Epithelial cell of esophagus (primary cell): ENCODE measurements around the gene RNF43.

ENCODE experiments used
- DNase-seq: peaks from one replicate; pipeline ENCODE4 v3.0.0; 2010; ENCODE audit warnings: low read depth
- H3K4me3 ChIP-seq: 2 replicates; pipeline ENCODE4 v1.5.1; 2011; ENCODE audit warnings: mild to moderate bottlenecking, low read length, control low read depth
- CTCF ChIP-seq: IDR thresholded peaks from 2 replicates; pipeline ENCODE4 v1.5.1; 2011; ENCODE audit warnings: low read depth, mild to moderate bottlenecking, low read length, control low read depth, inconsistent platforms; ENCODE audit not compliant: insufficient read depth; ENCODE audit errors: missing control alignments

The RNF43 gene

GRCh38 chr17:58377661-58378060 lies 39.7 kb downstream of the RNF43 start:
- TF ChIP-seq CTCF: no peak
- no peak overlapping the region for H3K4me3 ChIP-seq

GRCh38 chr17:58377093-58377601 lies 40.2 kb downstream of the RNF43 start:
- H3K4me3 ChIP-seq: no peak overlapping the region
- TF ChIP-seq CTCF: no peak
- peak; percentile 97 for DNase-seq

More at GRCh38 chr17:58377661-58378060, 39.7 kb downstream of the RNF43 start:
- DNase-seq: no peak

- H3K4me3 ChIP-seq: no peak overlapping the region
- no peak for TF ChIP-seq CTCF
- no peak for DNase-seq
These were observed 40.8 kb downstream of the RNF43 start for GRCh38 chr17:58376472-58377000.

GRCh38 chr17:58375811-58376210 lies 41.5 kb downstream of the RNF43 start:
- no peak for DNase-seq
- no peak overlapping the region for H3K4me3 ChIP-seq
- TF ChIP-seq CTCF: no peak

GRCh38 chr17:58375256-58375655 lies 42.1 kb downstream of the RNF43 start:
- no peak for DNase-seq
- no peak overlapping the region for H3K4me3 ChIP-seq
- TF ChIP-seq CTCF: no peak

GRCh38 chr17:58373923-58374322 lies 43.4 kb downstream of the RNF43 start:
- H3K4me3 ChIP-seq: no peak overlapping the region
- no peak for TF ChIP-seq CTCF
- no peak for DNase-seq

- no peak for DNase-seq
- TF ChIP-seq CTCF: no peak
- H3K4me3 ChIP-seq: no peak overlapping the region
These were observed 44.3 kb downstream of the RNF43 start for GRCh38 chr17:58373003-58373402.
